ENCODE measurements around the gene CRIP2. TPM values are rescaled to one million over a fixed set of nuclear protein-coding genes. Genes with fewer than 3 reads are reported as not detected.

Gene CRIP2
- total RNA-seq, 3 donors from 2014 or later = 46.2 to 146 (median 92.1) TPM

GRCh38 chr14:105486163-105486973, 11.7 kb downstream of the CRIP2 start, which contains the start of gene CRIP1:
TSS of gene CRIP1 (plus strand) at chr14:105486886. CDS start at chr14:105487260, 374 bp downstream.
- no peak for TF ChIP-seq POLR2A (IDR thresholded peaks at IDR 0.05)
- TF ChIP-seq CTCF (IDR thresholded peaks at IDR 0.05) = no peak
- no peak for TF ChIP-seq POLR2AphosphoS5 (IDR thresholded peaks at IDR 0.05)
- intact Hi-C loops (cut with DNase I; ENCODE audit: low total_unique reads) = no loop called here
- Histone ChIP-seq H3K36me3 (no peaks in the 10 kb centered on the region), H3K4me1 (peaks cover 34 to 44% of the 10 kb centered on the region in 2 donors), H3K27ac (peak within 1 kb of the TSS; percentile 99 to 100), H3K27me3 (no peaks in the 10 kb centered on the region), H3K9me3 (no peaks in the 10 kb centered on the region), H3K4me3 (peak within 1 kb of the TSS; percentile 53 to 79 (median 72))
- DNase-seq (ENCODE audit: low spot score in 2 of 2) = no peak

GRCh38 chr14:105486974-105487448, 12.4 kb downstream of the CRIP2 start:
- intact Hi-C loops (cut with DNase I; ENCODE audit: low total_unique reads) = no loop called here
- Histone ChIP-seq H3K36me3 (no peaks in the 10 kb centered on the region), H3K4me3 (peak overlapping the region; percentile 53 to 79 (median 72)), H3K9me3 (no peaks in the 10 kb centered on the region), H3K27me3 (no peaks in the 10 kb centered on the region), H3K4me1 (peaks cover 29 to 41% of the 10 kb centered on the region in 2 donors), H3K27ac (peak overlapping the region; percentile 99 to 100)
- DNase-seq (ENCODE audit: low spot score in 2 of 2) = no peak
- peak in 1 of 3 donors; percentile 9 for TF ChIP-seq POLR2AphosphoS5 (IDR thresholded peaks at IDR 0.05)
- TF ChIP-seq CTCF (IDR thresholded peaks at IDR 0.05) = no peak
- TF ChIP-seq POLR2A (IDR thresholded peaks at IDR 0.05) = no peak

- Histone ChIP-seq H3K27ac (peak overlapping the region; percentile 99 to 100), H3K27me3 (no peaks in the 10 kb centered on the region), H3K4me1 (peaks cover 24 to 35% of the 10 kb centered on the region in 2 donors), H3K4me3 (peak overlapping the region; percentile 53 to 79 (median 72)), H3K36me3 (no peaks in the 10 kb centered on the region), H3K9me3 (no peaks in the 10 kb centered on the region)
- intact Hi-C loops (cut with DNase I; ENCODE audit: low total_unique reads) = no loop called here
- DNase-seq (ENCODE audit: low spot score in 2 of 2) = no peak
- TF ChIP-seq POLR2AphosphoS5 (IDR thresholded peaks at IDR 0.05) (no peak), CTCF (IDR thresholded peaks at IDR 0.05) (no peak), POLR2A (IDR thresholded peaks at IDR 0.05) (no peak)
These were observed 12.9 kb downstream of the CRIP2 start for GRCh38 chr14:105487449-105487985.

GRCh38 chr14:105487986-105488777, 13.6 kb downstream of the CRIP2 start:
- intact Hi-C loops (cut with DNase I; ENCODE audit: low total_unique reads) = no loop called here
- peak overlapping the region; percentile 99 to 100 for H3K27ac ChIP-seq

More at GRCh38 chr14:105487986-105488777, 13.6 kb downstream of the CRIP2 start:
- no peak for TF ChIP-seq CTCF (IDR thresholded peaks at IDR 0.05)
- no peak for TF ChIP-seq POLR2A (IDR thresholded peaks at IDR 0.05)
- TF ChIP-seq POLR2AphosphoS5 (IDR thresholded peaks at IDR 0.05) = no peak
- peak in 1 of 2 donors; percentile 22 for DNase-seq (ENCODE audit: low spot score in 2 of 2)
- H3K36me3 ChIP-seq = no peaks in the 10 kb centered on the region
- peaks cover 18 to 29% of the 10 kb centered on the region in 2 donors for H3K4me1 ChIP-seq
- H3K4me3 ChIP-seq = peak overlapping the region; percentile 53 to 79 (median 72)
- no peaks in the 10 kb centered on the region for H3K27me3 ChIP-seq
- H3K9me3 ChIP-seq = no peaks in the 10 kb centered on the region
